Lower leg skin (tissue), 3 donors: ENCODE results near the gene PROP1.
"Not testable (repeated sequence)": the region's sequence is repeated elsewhere in the genome, so short reads cannot be mapped to it uniquely, and the experiment has no call there.

Experiments used
- CTCF ChIP-seq, 3 donors: fragments of 450-650 bp; IDR thresholded peaks; one replicate each; pipeline ENCODE4 v1.5.1; 2016; ENCODE audit warnings: antibody characterized with exemption in 3 of 3, mild to moderate bottlenecking in 3 of 3, moderate library complexity in 2 of 3
- POLR2A ChIP-seq, 2 donors: fragments of 450-650 bp; IDR thresholded peaks; one replicate each; pipeline ENCODE4 v1.6.1; 2016 to 2017; ENCODE audit warnings: antibody characterized with exemption in 2 of 2, mild to moderate bottlenecking in 1 of 2, moderate library complexity in 1 of 2

GRCh38 chr5:178019379-178020030 is 23.5 kb upstream of the PROP1 start:
- not testable (repeated sequence) for TF ChIP-seq CTCF, POLR2A (IDR thresholded peaks at IDR 0.05)
